Left lung (tissue), 10 donors: ENCODE data around the gene MAP7D1. TPM values are rescaled to one million over a fixed set of nuclear protein-coding genes. Genes with fewer than 3 reads are reported as not detected.
"Not testable (repeated sequence)": the region's sequence is repeated elsewhere in the genome, so short reads cannot be mapped to it uniquely, and the experiment has no call there.

Experiments
- ATAC-seq: fragments of 200-7000 bp; cut with Tn5 transposase; one replicate; pipeline ENCODE4 v1.9.1; 2020; ENCODE audit warnings: moderate library complexity
- DNase-seq, 4 donors: peaks; one replicate each; pipeline ENCODE4 v3.0.0-alpha.2; 2013 to 2020
- H3K27ac ChIP-seq, 2 donors: fragments of 200-600 bp; sonication (generic) in 1 of 2; one replicate each; pipeline versions ENCODE4 v1.5.0 to v1.8.0; 2020 to 2021
- H3K27me3 ChIP-seq, 2 donors: fragments of 200-600 bp; sonication (generic) in 1 of 2; one replicate each; pipeline versions ENCODE4 v1.5.0 to v1.8.0; 2020 to 2021
- H3K36me3 ChIP-seq, 2 donors: fragments of 200-600 bp; sonication (generic) in 1 of 2; one replicate each; pipeline versions ENCODE4 v1.5.0 to v1.8.0; 2020 to 2021
- H3K4me1 ChIP-seq, 2 donors: fragments of 200-600 bp; one replicate each; pipeline ENCODE4 v1.8.0; 2021
- H3K4me3 ChIP-seq, 2 donors: fragments of 200-600 bp; sonication (generic) in 1 of 2; one replicate each; pipeline versions ENCODE4 v1.5.0 to v1.8.0; 2020 to 2021; ENCODE audit warnings: mild to moderate bottlenecking in 1 of 2
- H3K9me3 ChIP-seq, 2 donors: fragments of 200-600 bp; sonication (generic) in 1 of 2; one replicate each; pipeline versions ENCODE4 v1.5.0 to v1.8.0; 2020 to 2021
- CTCF ChIP-seq, 2 donors: fragments of 200-600 bp; sonication (generic) in 1 of 2; IDR thresholded peaks; one replicate each; pipeline versions ENCODE4 v1.5.0 to v1.8.0; 2021; ENCODE audit warnings: antibody characterized with exemption in 2 of 2
- intact Hi-C, 2 donors: fragments of 100-400 bp; cut with DNase I; formaldehyde crosslinking; loops; one replicate each; pipeline versions ENCODE4 v1.11.2 to v1.14.2; 2022
- polyA plus RNA-seq, 6 donors: library from polyadenylated mRNA; unstranded; fragments of 120-200 nt; gene quantifications; one replicate each; pipeline ENCODE4 v1.2.1, GENCODE V29; 2013; ENCODE audit not compliant: insufficient read length in 6 of 6
- total RNA-seq, 2 donors: library from RNA; stranded (reverse); fragmentation: NEBNext Ultra II Directional; extraction: Animal tissue kit (Norgen Biotek cat#: 25700); gene quantifications; one replicate each; pipeline ENCODE4 v1.2.1, GENCODE V29; 2021
- donor health status: DM: no; HTN: yes; CAD: no.
- donor health status: DM: no; HTN: no; CAD: no.

Gene MAP7D1
- total and polyA plus RNA-seq, 8 donors, result 54.6 to 147 (median 79.7) TPM

GRCh38 chr1:36157973-36158826 is 2.2 kb downstream of the MAP7D1 start:
- H3K4me1 ChIP-seq, result peaks cover 50 to 77% of the 10 kb centered on the region in 2 donors
- peaks cover 0 to 12% of the 10 kb centered on the region in 2 donors for H3K36me3 ChIP-seq
- no peak for ATAC-seq
- intact Hi-C loops, result loop anchor here in 1 of 2 donors (10.0 kb wide), 1 partner anchor 127 kb away; no protein-coding TSS in a partner anchor
- no peak for DNase-seq
- peak overlapping the region; percentile 99 to 100 for H3K4me3 ChIP-seq
- peak overlapping the region; percentile 98 for H3K27ac ChIP-seq
- no peaks in the 10 kb centered on the region for H3K27me3 ChIP-seq
- H3K9me3 ChIP-seq, result no peaks in the 10 kb centered on the region
- TF ChIP-seq CTCF (IDR thresholded peaks at IDR 0.05), result no peak

- H3K27me3 ChIP-seq, DNase-seq, H3K9me3 ChIP-seq, ATAC-seq: not testable (repeated sequence)
- Histone ChIP-seq H3K36me3 (peaks cover 0 to 12% of the 10 kb centered on the region in 2 donors), H3K4me3 (peak overlapping the region in 1 of 2 donors; percentile 99), H3K27ac (peak overlapping the region in 1 of 2 donors; percentile 98), H3K4me1 (peaks cover 53 to 81% of the 10 kb centered on the region in 2 donors)
- intact Hi-C loops, result loop anchor here in 1 of 2 donors (10.0 kb wide), 1 partner anchor 126 kb away; no protein-coding TSS in a partner anchor
These were observed 2.9 kb downstream of the MAP7D1 start for GRCh38 chr1:36158827-36159252.

- Histone ChIP-seq H3K27me3 (no peaks in the 10 kb centered on the region), H3K9me3 (no peaks in the 10 kb centered on the region), H3K4me1 (peaks cover 56 to 82% of the 10 kb centered on the region in 2 donors), H3K36me3 (peaks cover 0 to 18% of the 10 kb centered on the region in 2 donors), H3K4me3 (peak overlapping the region in 1 of 2 donors; percentile 43), H3K27ac (peak overlapping the region; percentile 87 to 98)
- intact Hi-C loops, result loop anchor here in 1 of 2 donors (10.0 kb wide), 1 partner anchor 125 kb away; no protein-coding TSS in a partner anchor
- TF ChIP-seq CTCF (IDR thresholded peaks at IDR 0.05), result no peak
- ATAC-seq (no peak), DNase-seq (no peak)
These were observed 3.8 kb downstream of the MAP7D1 start for GRCh38 chr1:36159614-36160387.

GRCh38 chr1:36160388-36160948 is 4.5 kb downstream of the MAP7D1 start:
- no peaks in the 10 kb centered on the region for H3K9me3 ChIP-seq
- peak overlapping the region; percentile 87 to 98 for H3K27ac ChIP-seq
- H3K4me3 ChIP-seq, result peak overlapping the region; percentile 17 to 43
- no peaks in the 10 kb centered on the region for H3K27me3 ChIP-seq
- intact Hi-C loops, result no loop called here
- H3K4me1 ChIP-seq, result peaks cover 53 to 82% of the 10 kb centered on the region in 2 donors
- no peak for ATAC-seq
- no peak for TF ChIP-seq CTCF (IDR thresholded peaks at IDR 0.05)
- H3K36me3 ChIP-seq, result peaks cover 0 to 19% of the 10 kb centered on the region in 2 donors
- no peak for DNase-seq

- H3K36me3 ChIP-seq, result peaks cover 0 to 19% of the 10 kb centered on the region in 2 donors
- intact Hi-C loops, result no loop called here
- peaks cover 53 to 88% of the 10 kb centered on the region in 2 donors for H3K4me1 ChIP-seq
- H3K4me3 ChIP-seq, result peak overlapping the region; percentile 17 to 43
- TF ChIP-seq CTCF (IDR thresholded peaks at IDR 0.05), result no peak
- ATAC-seq, result peak; percentile 19
- no peaks in the 10 kb centered on the region for H3K9me3 ChIP-seq
- no peaks in the 10 kb centered on the region for H3K27me3 ChIP-seq
- peak in 3 of 4 donors; percentile 65 to 87 (median 68) for DNase-seq
- H3K27ac ChIP-seq, result peak overlapping the region; percentile 87 to 98
These were observed 5.1 kb downstream of the MAP7D1 start for GRCh38 chr1:36160949-36161485.
